SK-N-SH treated with all-trans-retinoic acid at 6 μM for 48 hours (cell line): ENCODE data around the gene RBM28.

Source experiments
- ESRRG ChIP-seq: fragments of 250-450 bp; sonication (Bioruptor Pico); IDR thresholded peaks from 2 replicates; pipeline ENCODE4 v1.6.1; 2021; ENCODE audit warnings: mild to moderate bottlenecking
- ZNF8 ChIP-seq: fragments of 450-650 bp; formaldehyde crosslinking; IDR thresholded peaks from 2 replicates; pipeline ENCODE4 v1.5.0; 2020; ENCODE audit warnings: mild to moderate bottlenecking, moderate library complexity

DNA sequence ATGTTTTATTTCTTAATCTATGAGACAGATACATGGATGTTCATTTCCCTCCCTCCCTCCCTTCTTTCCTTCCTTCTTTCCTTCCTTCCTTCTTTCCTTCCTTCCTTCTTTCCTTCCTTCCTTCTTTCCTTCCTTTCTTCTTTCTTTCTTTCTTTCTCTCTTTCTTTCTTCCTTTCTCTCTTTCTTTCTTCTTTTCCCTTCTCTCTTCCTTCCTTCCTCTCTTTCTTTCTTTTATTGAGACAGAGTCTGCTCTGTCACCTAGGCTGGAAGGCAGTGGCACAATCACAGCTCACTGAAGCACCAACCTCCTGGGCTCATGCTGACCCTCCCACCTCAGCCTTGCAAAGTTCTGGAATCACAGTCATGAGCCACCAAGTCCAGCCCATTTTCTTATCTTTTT, 23.3 kb upstream of the RBM28 start:
- TF ChIP-seq ESRRG (CRISPR knock-in tag) (no peak), ZNF8 (CRISPR knock-in tag) (no peak)
